OCI-LY1 (cell line): ENCODE results near the gene GPR135.

Experiments
- H2AFZ ChIP-seq: fragments of 200-600 bp; sonication (generic), shearing (Covaris generic); 2 replicates; pipeline ENCODE4 v1.6.0; 2014; ENCODE audit warnings: antibody characterized with exemption, mild to moderate bottlenecking, low read length
- H3F3A ChIP-seq: fragments of 200-600 bp; sonication (generic), shearing (Covaris generic); 2 replicates; pipeline ENCODE4 v1.6.0; 2014; ENCODE audit warnings: mild to moderate bottlenecking, antibody characterized with exemption, low read length, moderate library complexity; ENCODE audit not compliant: insufficient read depth
- H3K27ac ChIP-seq: fragments of 200-600 bp; sonication (generic); 2 replicates; pipeline ENCODE4 v1.5.1; 2014; ENCODE audit warnings: low read length, mixed run types, mild to moderate bottlenecking, low read depth; ENCODE audit not compliant: poor library complexity, severe bottlenecking
- H3K27me3 ChIP-seq: fragments of 200-600 bp; sonication (generic); 2 replicates; pipeline ENCODE4 v1.6.0; 2014; ENCODE audit warnings: antibody characterized with exemption, mild to moderate bottlenecking, low read length, moderate library complexity; ENCODE audit not compliant: insufficient read depth
- H3K36me3 ChIP-seq: fragments of 200-600 bp; sonication (generic); 2 replicates; pipeline ENCODE4 v1.6.1; 2014; ENCODE audit warnings: mild to moderate bottlenecking, antibody characterized with exemption, low read length, moderate library complexity, mixed read lengths; ENCODE audit not compliant: insufficient read depth
- H3K4me1 ChIP-seq: fragments of 200-600 bp; sonication (generic); 2 replicates; pipeline ENCODE4 v1.5.1; 2014; ENCODE audit warnings: mild to moderate bottlenecking, low read length, moderate library complexity; ENCODE audit not compliant: insufficient read depth, severe bottlenecking
- H3K4me2 ChIP-seq: fragments of 200-600 bp; sonication (generic), shearing (Covaris generic); 2 replicates; pipeline ENCODE4 v1.6.1; 2014; ENCODE audit warnings: low read length
- H3K4me3 ChIP-seq: fragments of 200-600 bp; sonication (generic); 2 replicates; pipeline ENCODE4 v1.5.1; 2014; ENCODE audit warnings: low read length, low read depth, mild to moderate bottlenecking, mixed read lengths; ENCODE audit not compliant: poor library complexity, severe bottlenecking
- H3K79me2 ChIP-seq: fragments of 200-600 bp; shearing (Covaris generic); 2 replicates; pipeline ENCODE4 v1.6.1; 2016; ENCODE audit warnings: mixed run types, low read length, mixed read lengths; ENCODE audit not compliant: insufficient read depth
- H3K9ac ChIP-seq: fragments of 200-600 bp; sonication (generic), shearing (Covaris generic); 2 replicates; pipeline ENCODE4 v1.6.1; 2014; ENCODE audit warnings: mild to moderate bottlenecking, low read length, mixed read lengths
- H3K9me2 ChIP-seq: fragments of 200-600 bp; sonication (generic), shearing (Covaris generic); 2 replicates; pipeline ENCODE4 v1.6.1; 2014; ENCODE audit warnings: low read depth, mild to moderate bottlenecking, low read length, mixed read lengths
- H3K9me3 ChIP-seq: fragments of 200-600 bp; shearing (Covaris generic); 2 replicates; pipeline ENCODE4 v1.6.1; 2014; ENCODE audit warnings: low read length, mixed read lengths
- H4K20me1 ChIP-seq: fragments of 200-600 bp; sonication (generic), shearing (Covaris generic); 2 replicates; pipeline ENCODE4 v1.6.0; 2016; ENCODE audit warnings: mild to moderate bottlenecking, low read length; ENCODE audit not compliant: insufficient read depth
- CTCF ChIP-seq: fragments of 200-600 bp; sonication (generic), shearing (Covaris generic); IDR thresholded peaks from 2 replicates; pipeline ENCODE4 v1.5.1; 2017; ENCODE audit warnings: mild to moderate bottlenecking, antibody characterized with exemption, low read length, moderate library complexity, mixed read lengths
- EZH2 ChIP-seq: fragments of 200-600 bp; sonication (generic), shearing (Covaris generic); IDR thresholded peaks from 2 replicates; pipeline ENCODE4 v1.8.0; 2017; ENCODE audit warnings: borderline replicate concordance, mixed run types, mild to moderate bottlenecking, antibody characterized with exemption, low read length, moderate library complexity, mixed read lengths

Gene GPR135

GRCh38 chr14:59460378-59460777, 4.8 kb downstream of the GPR135 start:
- Histone ChIP-seq H4K20me1 (no peaks in the 10 kb centered on the region), H2AFZ (no peak overlapping the region), H3K36me3 (peaks cover 8% of the 10 kb centered on the region; the same call in 1 of the 2 replicates), H3K4me2 (no peak overlapping the region), H3K9ac (no peak overlapping the region), H3K9me2 (no peaks in the 10 kb centered on the region), H3F3A (no peaks in the 10 kb centered on the region), H3K9me3 (no peaks in the 10 kb centered on the region), H3K4me1 (peaks cover 10% of the 10 kb centered on the region), H3K27me3 (0 out of 2 replicates have a peak, but pooled peaks cover 3% of the 10 kb centered on the region), H3K79me2 (no peaks in the 10 kb centered on the region), H3K4me3 (no peak overlapping the region), H3K27ac (no peak overlapping the region)
- TF ChIP-seq CTCF (no peak), EZH2 (no peak)

GRCh38 chr14:59458486-59458885, 6.7 kb downstream of the GPR135 start:
- no peaks in the 10 kb centered on the region for H3K9me3 ChIP-seq
- no peak overlapping the region for H3K9ac ChIP-seq
- H3K4me3 ChIP-seq: no peak overlapping the region
- TF ChIP-seq CTCF (no peak), EZH2 (no peak)
- H4K20me1 ChIP-seq: no peaks in the 10 kb centered on the region
- H3F3A ChIP-seq: no peaks in the 10 kb centered on the region
- H3K27ac ChIP-seq: no peak overlapping the region
- no peak overlapping the region for H2AFZ ChIP-seq
- H3K36me3 ChIP-seq: peaks cover 5% of the 10 kb centered on the region; the same call in 1 of the 2 replicates
- no peaks in the 10 kb centered on the region for H3K79me2 ChIP-seq
- H3K4me1 ChIP-seq: no peaks in the 10 kb centered on the region
- no peaks in the 10 kb centered on the region for H3K9me2 ChIP-seq
- H3K27me3 ChIP-seq: no peaks in the 10 kb centered on the region
- H3K4me2 ChIP-seq: no peak overlapping the region

GRCh38 chr14:59455411-59455810, 9.8 kb downstream of the GPR135 start:
- no peak overlapping the region for H3K4me2 ChIP-seq
- H2AFZ ChIP-seq: no peak overlapping the region
- H3K27ac ChIP-seq: no peak overlapping the region
- H3K9ac ChIP-seq: no peak overlapping the region
- H3K36me3 ChIP-seq: no peaks in the 10 kb centered on the region
- TF ChIP-seq EZH2: no peak
- no peaks in the 10 kb centered on the region for H3K4me1 ChIP-seq
- no peaks in the 10 kb centered on the region for H4K20me1 ChIP-seq
- no peak overlapping the region for H3K4me3 ChIP-seq
- H3K27me3 ChIP-seq: no peaks in the 10 kb centered on the region
- no peaks in the 10 kb centered on the region for H3K9me3 ChIP-seq
- H3K79me2 ChIP-seq: no peaks in the 10 kb centered on the region
- no peaks in the 10 kb centered on the region for H3F3A ChIP-seq
- no peaks in the 10 kb centered on the region for H3K9me2 ChIP-seq

GRCh38 chr14:59454139-59454538, 11.0 kb downstream of the GPR135 start:
- Histone ChIP-seq H3K79me2 (no peaks in the 10 kb centered on the region), H3K4me1 (no peaks in the 10 kb centered on the region), H3K27ac (no peak overlapping the region), H3K36me3 (no peaks in the 10 kb centered on the region), H3F3A (no peaks in the 10 kb centered on the region), H3K4me3 (no peak overlapping the region), H3K9me3 (no peaks in the 10 kb centered on the region), H2AFZ (no peak overlapping the region), H3K4me2 (no peak overlapping the region), H3K9ac (no peak overlapping the region), H4K20me1 (no peaks in the 10 kb centered on the region), H3K27me3 (no peaks in the 10 kb centered on the region), H3K9me2 (no peaks in the 10 kb centered on the region)
- TF ChIP-seq CTCF (no peak), EZH2 (no peak)
